Ectodermal cell (in vitro differentiated cells): Measurements from ENCODE around the gene ATE1.

ENCODE experiments used
- H3K27ac ChIP-seq: 2 replicates; pipeline ENCODE4 v1.7.0; 2013; ENCODE audit warnings: mild to moderate bottlenecking, low read depth, low read length; ENCODE audit not compliant: insufficient read depth, poor library complexity, severe bottlenecking
- H3K27me3 ChIP-seq: 2 replicates; pipeline ENCODE4 v1.7.0; 2013; ENCODE audit warnings: mild to moderate bottlenecking, low read length; ENCODE audit not compliant: insufficient read depth, control insufficient read depth, poor library complexity, severe bottlenecking
- H3K36me3 ChIP-seq: one replicate; pipeline ENCODE4 v1.7.0; 2013; ENCODE audit warnings: low read length; ENCODE audit not compliant: control insufficient read depth, insufficient read depth
- H3K4me1 ChIP-seq: one replicate; pipeline ENCODE4 v1.7.0; 2013; ENCODE audit warnings: low read length; ENCODE audit not compliant: control insufficient read depth, insufficient read depth
- H3K4me3 ChIP-seq: 2 replicates; pipeline ENCODE4 v1.7.0; 2013; ENCODE audit warnings: low read depth, low read length, control low read depth; ENCODE audit not compliant: insufficient read depth
- H3K9me3 ChIP-seq: 2 replicates; pipeline ENCODE4 v1.7.0; 2013; ENCODE audit warnings: mild to moderate bottlenecking, low read length, moderate library complexity; ENCODE audit not compliant: control insufficient read depth
- WGBS, 2 experiments: methylation state at CpG; one replicate each; pipeline ENCODE4 v1.1.7; 2013; ENCODE audit warnings: missing lambda C conversion rate in 2 of 2; 5-methylcytosine and 5-hydroxymethylcytosine counted together

The ATE1 gene

GRCh38 chr10:121853950-121854349 lies 73.9 kb downstream of the ATE1 start:
- H3K4me1 ChIP-seq: no peaks in the 10 kb centered on the region
- H3K36me3 ChIP-seq: peaks cover 7% of the 10 kb centered on the region
- H3K4me3 ChIP-seq: no peak overlapping the region
- no peak overlapping the region for H3K27ac ChIP-seq
- no peaks in the 10 kb centered on the region for H3K9me3 ChIP-seq
- H3K27me3 ChIP-seq: no peaks in the 10 kb centered on the region

- 98 to 100% methylated on average over 1 of the region's 1 CpG for WGBS, 2 experiments
- H3K27ac ChIP-seq: no peak overlapping the region
- no peaks in the 10 kb centered on the region for H3K4me1 ChIP-seq
- peaks cover 12% of the 10 kb centered on the region for H3K36me3 ChIP-seq
- H3K9me3 ChIP-seq: no peaks in the 10 kb centered on the region
- H3K27me3 ChIP-seq: no peaks in the 10 kb centered on the region
- H3K4me3 ChIP-seq: no peak overlapping the region
Measured at GRCh38 chr10:121851786-121852185, 76.0 kb downstream of the ATE1 start.

- Histone ChIP-seq H3K27ac (no peak overlapping the region), H3K4me1 (no peaks in the 10 kb centered on the region), H3K4me3 (no peak overlapping the region), H3K36me3 (peaks cover 11% of the 10 kb centered on the region), H3K9me3 (no peaks in the 10 kb centered on the region), H3K27me3 (no peaks in the 10 kb centered on the region)
- WGBS, 2 experiments: 90 to 94% methylated on average over 7 to 8 of the region's 8 CpGs
Measured at GRCh38 chr10:121848082-121848481, 79.7 kb downstream of the ATE1 start.

- no CpG with 5 or more reads among the region's 2 CpGs for WGBS, 2 experiments
- Histone ChIP-seq H3K27ac (no peak overlapping the region), H3K27me3 (no peaks in the 10 kb centered on the region), H3K4me3 (no peak overlapping the region), H3K4me1 (no peaks in the 10 kb centered on the region), H3K9me3 (no peaks in the 10 kb centered on the region), H3K36me3 (peaks cover 11% of the 10 kb centered on the region)
Measured at GRCh38 chr10:121846555-121846954, 81.3 kb downstream of the ATE1 start.

- Histone ChIP-seq H3K4me3 (no peak overlapping the region), H3K27me3 (no peaks in the 10 kb centered on the region), H3K4me1 (no peaks in the 10 kb centered on the region), H3K27ac (no peak overlapping the region), H3K9me3 (no peaks in the 10 kb centered on the region), H3K36me3 (peaks cover 11% of the 10 kb centered on the region)
- 91 to 97% methylated on average over 3 of the region's 3 CpGs for WGBS, 2 experiments
Measured at GRCh38 chr10:121845044-121845784, 82.6 kb downstream of the ATE1 start.

- no peaks in the 10 kb centered on the region for H3K27me3 ChIP-seq
- H3K4me1 ChIP-seq: no peaks in the 10 kb centered on the region
- 65 to 67% methylated on average over 3 of the region's 3 CpGs for WGBS, 2 experiments
- H3K27ac ChIP-seq: no peak overlapping the region
- H3K9me3 ChIP-seq: no peaks in the 10 kb centered on the region
- no peak overlapping the region for H3K4me3 ChIP-seq
- peaks cover 11% of the 10 kb centered on the region for H3K36me3 ChIP-seq
Measured at GRCh38 chr10:121844537-121844936, 83.3 kb downstream of the ATE1 start.

GRCh38 chr10:121843379-121843778 lies 84.5 kb downstream of the ATE1 start:
- Histone ChIP-seq H3K27ac (no peak overlapping the region), H3K4me1 (no peaks in the 10 kb centered on the region), H3K27me3 (no peaks in the 10 kb centered on the region), H3K36me3 (peaks cover 11% of the 10 kb centered on the region), H3K9me3 (no peaks in the 10 kb centered on the region), H3K4me3 (no peak overlapping the region)
- WGBS, 2 experiments: 92% methylated on average over 2 of the region's 2 CpGs; no CpG with 5 or more reads in 1 of the 2 experiments

- Histone ChIP-seq H3K36me3 (peaks cover 6% of the 10 kb centered on the region), H3K27me3 (no peaks in the 10 kb centered on the region), H3K9me3 (no peaks in the 10 kb centered on the region), H3K4me1 (no peaks in the 10 kb centered on the region), H3K27ac (no peak overlapping the region), H3K4me3 (no peak overlapping the region)
Measured at GRCh38 chr10:121841862-121842261, 86.0 kb downstream of the ATE1 start.

GRCh38 chr10:121838931-121839330 lies 88.9 kb downstream of the ATE1 start:
- no peak overlapping the region for H3K27ac ChIP-seq
- H3K4me1 ChIP-seq: no peaks in the 10 kb centered on the region
- H3K9me3 ChIP-seq: no peaks in the 10 kb centered on the region
- H3K27me3 ChIP-seq: no peaks in the 10 kb centered on the region
- no peak overlapping the region for H3K4me3 ChIP-seq
- H3K36me3 ChIP-seq: no peaks in the 10 kb centered on the region
- WGBS, 2 experiments: 95 to 96% methylated on average over 4 of the region's 4 CpGs

- Histone ChIP-seq H3K9me3 (no peaks in the 10 kb centered on the region), H3K4me3 (no peak overlapping the region), H3K27me3 (no peaks in the 10 kb centered on the region), H3K36me3 (no peaks in the 10 kb centered on the region), H3K4me1 (no peaks in the 10 kb centered on the region), H3K27ac (no peak overlapping the region)
- WGBS, 2 experiments: 84 to 91% methylated on average over 3 of the region's 4 CpGs
Measured at GRCh38 chr10:121838149-121838548, 89.7 kb downstream of the ATE1 start.

GRCh38 chr10:121836171-121836570 lies 91.7 kb downstream of the ATE1 start:
- WGBS, 2 experiments: 95 to 97% methylated on average over 6 of the region's 6 CpGs
- H3K4me1 ChIP-seq: no peaks in the 10 kb centered on the region
- no peaks in the 10 kb centered on the region for H3K27me3 ChIP-seq
- no peaks in the 10 kb centered on the region for H3K9me3 ChIP-seq
- H3K36me3 ChIP-seq: no peaks in the 10 kb centered on the region
- no peak overlapping the region for H3K27ac ChIP-seq
- no peak overlapping the region for H3K4me3 ChIP-seq
